HG03108 (cell line): Measurements from ENCODE around the gene DCAF4.
"Not testable (repeated sequence)": the region's sequence is repeated elsewhere in the genome, so short reads cannot be mapped to it uniquely, and the experiment has no call there.

Experiments used
- ATAC-seq: cut with Tn5 transposase; IDR thresholded peaks from one replicate; pipeline ENCODE4 v1.9.1; 2021; ENCODE audit warnings: moderate library complexity; ENCODE audit not compliant: unreplicated experiment

DCAF4 gene

GRCh38 chr14:72929316-72930080 lies 3.2 kb downstream of the DCAF4 start:
- no peak for ATAC-seq

GRCh38 chr14:72932893-72933292 lies 6.6 kb downstream of the DCAF4 start:
- ATAC-seq, result no peak

GRCh38 chr14:72939630-72940029 lies 13.4 kb downstream of the DCAF4 start:
- no peak for ATAC-seq

DNA sequence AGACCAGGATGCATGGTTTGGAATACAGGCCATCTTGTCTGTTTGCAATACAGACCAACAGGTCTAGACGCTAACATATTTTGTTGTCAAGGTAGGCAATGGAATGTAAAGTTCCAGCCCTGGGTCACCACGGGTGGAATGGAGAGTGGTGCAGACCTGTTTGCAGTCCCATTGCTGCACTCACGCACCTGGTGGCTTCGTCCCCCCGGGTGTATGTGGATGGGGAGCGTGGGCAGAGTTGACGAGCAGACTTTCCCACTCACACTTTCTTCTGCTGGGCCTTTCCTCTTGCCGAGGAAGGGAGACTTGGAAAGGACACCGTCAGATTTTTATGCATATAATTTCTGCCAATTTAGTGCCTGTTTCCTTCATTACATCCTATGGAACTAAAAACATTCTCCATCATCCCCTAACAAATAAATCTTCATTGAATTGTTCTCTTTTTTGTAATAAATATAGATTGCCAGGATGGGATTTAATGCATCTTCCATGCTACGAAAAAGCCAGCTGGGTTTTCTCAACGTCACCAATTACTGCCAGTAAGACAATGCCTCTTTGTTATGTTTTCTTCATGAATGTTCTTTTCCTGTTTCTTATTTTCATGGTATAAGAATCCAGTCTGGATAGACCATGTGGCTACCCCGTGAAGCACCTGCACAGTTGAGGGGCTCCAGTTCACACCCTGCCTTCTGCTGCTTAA lies 15.2 kb downstream of the DCAF4 start:
- ATAC-seq, result no peak

GRCh38 chr14:72942934-72943333 lies 16.7 kb downstream of the DCAF4 start:
- no peak for ATAC-seq

DNA sequence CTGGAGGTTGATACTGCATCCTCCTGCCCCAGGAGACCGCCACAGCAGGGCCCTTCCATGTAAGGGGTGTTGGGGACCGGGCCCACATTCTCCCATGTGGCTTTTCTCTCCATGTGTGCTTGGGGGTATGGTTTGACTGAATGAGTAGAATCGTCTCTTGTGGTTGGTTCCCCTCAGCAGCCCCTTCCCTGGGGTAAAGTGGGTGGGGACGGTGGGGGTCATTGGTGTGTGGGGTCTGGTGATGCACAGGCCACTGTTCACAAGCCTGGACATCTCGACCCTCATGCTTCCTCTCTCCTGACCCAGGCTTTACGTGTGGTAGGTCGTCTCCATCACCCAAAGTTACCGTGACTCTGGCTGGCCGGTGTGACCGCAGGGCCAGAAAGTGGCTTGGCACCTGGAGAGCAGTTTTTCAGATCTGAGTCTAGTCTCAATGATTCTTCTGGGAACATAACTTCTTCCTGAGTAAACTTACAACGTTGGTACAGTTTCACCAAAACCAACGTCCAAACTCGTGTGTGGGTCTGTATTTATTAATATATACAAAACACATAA lies 17.7 kb downstream of the DCAF4 start:
- no peak for ATAC-seq

GRCh38 chr14:72945356-72946027 lies 19.2 kb downstream of the DCAF4 start:
- ATAC-seq, result no peak

DNA sequence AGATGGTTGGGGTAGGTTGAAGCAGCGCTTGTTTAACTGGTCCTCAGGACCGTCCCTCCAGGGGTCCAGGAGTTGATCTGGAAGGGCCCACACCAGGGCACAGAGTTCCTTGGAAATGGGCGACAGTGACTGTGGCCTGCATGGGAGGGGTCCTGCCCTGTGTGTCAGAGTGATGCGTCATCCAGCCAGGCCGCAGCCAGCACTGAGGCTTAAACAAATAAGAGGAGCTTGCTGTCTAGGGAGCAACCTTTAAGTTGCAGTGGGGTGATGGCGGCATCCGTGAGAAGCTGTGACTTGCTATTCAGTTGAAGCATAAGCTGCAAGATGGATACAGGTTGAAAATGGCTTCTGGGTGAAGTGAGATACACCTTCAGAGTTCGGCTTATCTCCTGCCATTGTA lies 20.2 kb downstream of the DCAF4 start:
- ATAC-seq, result no peak

GRCh38 chr14:72947366-72948160 lies 21.3 kb downstream of the DCAF4 start:
- ATAC-seq, result no peak

DNA sequence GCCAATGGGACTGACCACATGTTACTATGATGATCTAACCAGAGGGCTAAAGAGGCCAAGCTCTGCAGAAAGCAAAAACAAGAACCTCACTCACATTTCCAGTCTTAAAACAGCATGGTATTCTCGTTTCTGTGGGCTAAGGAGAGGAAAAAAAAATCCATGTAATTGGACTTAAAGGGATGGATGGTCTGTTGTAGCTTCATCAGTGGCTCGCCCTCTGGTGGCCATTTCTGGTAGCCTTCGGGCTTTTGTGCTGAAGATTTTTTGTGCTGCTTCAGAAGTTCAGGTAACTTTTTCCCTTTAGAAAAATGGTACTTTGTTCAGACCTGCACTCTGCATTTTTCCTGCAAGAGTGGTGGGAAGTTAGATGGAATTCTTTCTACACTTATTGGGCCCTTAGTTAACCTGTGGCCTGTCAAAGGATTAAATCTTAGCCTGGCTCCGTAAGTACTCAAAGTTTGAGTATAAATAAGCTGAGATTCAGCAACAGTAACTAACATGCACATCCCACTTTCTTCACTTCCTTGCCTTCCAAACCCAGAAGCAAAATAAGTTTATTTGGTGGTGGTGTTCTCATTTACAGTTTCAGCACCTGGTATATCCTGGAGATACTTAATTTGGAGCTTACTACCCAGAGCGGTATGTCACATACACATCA lies 22.3 kb downstream of the DCAF4 start:
- no peak for ATAC-seq

DNA sequence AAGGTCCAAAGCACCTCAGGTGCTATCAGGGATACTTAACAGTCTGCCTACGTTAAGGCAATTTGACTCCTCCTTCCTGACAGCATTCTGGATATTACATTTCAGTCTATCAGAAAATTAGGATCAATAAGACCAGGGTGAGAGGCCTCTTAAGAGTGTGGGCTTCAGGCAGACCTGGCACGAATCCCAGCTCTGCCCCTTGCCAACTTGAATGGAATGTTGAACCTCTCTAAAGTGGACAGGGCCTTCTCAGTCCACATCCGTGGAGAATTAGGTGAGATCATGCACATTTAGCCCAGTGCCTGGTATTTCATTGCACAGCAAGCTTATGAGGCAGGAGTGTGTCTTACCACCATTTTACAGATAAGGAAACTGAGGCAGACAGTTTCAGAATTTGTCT lies 25.9 kb downstream of the DCAF4 start:
- ATAC-seq, result no peak

DNA sequence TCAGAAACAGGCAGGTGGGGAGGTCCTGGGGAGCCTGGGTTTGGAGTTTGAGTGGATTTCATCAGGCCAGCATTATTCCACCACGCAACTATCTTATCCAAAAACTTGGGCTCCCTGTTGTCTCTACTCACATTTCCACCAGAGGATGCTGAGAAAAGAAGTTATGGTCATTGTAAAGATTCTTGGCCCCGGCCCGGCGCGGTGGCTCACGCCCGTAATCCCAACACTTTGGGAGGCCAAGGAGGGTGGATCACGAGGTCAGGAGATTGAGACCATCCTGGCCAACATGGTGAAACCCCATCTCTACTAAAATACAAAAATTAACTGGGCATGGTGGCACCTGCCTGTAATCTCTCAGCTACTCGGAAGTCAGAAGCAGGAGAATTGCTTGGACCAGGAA lies 30.5 kb downstream of the DCAF4 start:
- not testable (repeated sequence) for ATAC-seq

GRCh38 chr14:72957213-72957612 lies 30.9 kb downstream of the DCAF4 start:
- ATAC-seq, result no peak

DNA sequence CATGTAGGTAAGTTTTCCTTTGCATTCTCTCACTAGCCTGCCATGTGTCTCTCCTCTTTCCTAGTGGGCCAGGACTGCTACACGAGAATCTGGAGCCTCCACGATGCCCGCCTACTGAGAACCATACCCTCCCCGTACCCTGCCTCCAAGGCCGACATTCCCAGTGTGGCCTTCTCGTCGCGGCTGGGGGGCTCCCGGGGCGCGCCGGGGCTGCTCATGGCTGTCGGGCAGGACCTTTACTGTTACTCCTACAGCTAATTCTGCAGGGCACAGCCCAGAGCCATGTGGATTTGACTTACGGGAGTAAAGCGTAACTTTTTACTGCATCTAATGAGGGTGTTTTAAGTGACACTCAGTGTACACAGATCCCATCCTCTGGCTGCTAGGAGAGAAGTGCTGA lies 32.3 kb downstream of the DCAF4 start:
- no peak for ATAC-seq

DNA sequence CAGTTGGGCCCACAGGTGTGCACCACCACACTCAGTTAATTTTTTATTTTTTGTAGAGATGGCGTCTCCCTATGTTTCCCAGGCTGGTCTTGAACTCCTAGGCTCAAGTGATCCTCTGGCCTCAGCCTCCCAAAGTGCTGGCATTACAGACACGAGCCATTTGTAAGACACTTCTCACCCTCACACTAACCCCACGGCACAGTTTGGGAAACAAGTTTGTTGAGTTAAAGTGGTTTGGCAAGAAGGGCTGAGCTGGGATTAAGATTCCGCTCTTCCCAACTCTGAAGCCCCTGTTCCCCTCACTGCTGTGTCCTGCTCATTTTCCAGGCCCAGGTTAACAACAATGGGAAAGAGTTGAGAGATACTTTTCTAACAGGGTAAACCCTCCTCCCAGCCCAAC lies 34.8 kb downstream of the DCAF4 start:
- not testable (repeated sequence) for ATAC-seq

- no peak for ATAC-seq
Measured at GRCh38 chr14:72961579-72962335, 35.5 kb downstream of the DCAF4 start.

DNA sequence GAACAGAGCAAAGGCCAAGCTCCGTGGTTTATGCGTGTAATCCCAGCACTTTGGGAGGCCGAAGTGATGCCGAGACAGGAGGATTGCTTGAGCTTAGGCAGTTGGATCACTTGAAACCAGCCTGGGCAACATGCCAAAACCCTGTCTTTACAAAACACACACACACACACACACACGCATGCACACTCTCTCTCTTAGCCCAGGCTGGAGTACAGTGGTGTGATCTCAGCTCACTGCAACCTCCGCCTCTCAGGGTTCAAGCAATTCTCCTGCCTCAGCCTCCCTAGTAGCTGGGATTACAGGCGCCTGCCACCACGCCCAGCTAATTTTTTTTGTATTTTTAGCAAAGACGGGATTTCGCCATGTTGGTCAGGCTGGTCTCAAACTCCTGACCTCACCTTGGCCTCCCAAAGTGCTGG lies 36.1 kb downstream of the DCAF4 start:
- not testable (repeated sequence) for ATAC-seq

DNA sequence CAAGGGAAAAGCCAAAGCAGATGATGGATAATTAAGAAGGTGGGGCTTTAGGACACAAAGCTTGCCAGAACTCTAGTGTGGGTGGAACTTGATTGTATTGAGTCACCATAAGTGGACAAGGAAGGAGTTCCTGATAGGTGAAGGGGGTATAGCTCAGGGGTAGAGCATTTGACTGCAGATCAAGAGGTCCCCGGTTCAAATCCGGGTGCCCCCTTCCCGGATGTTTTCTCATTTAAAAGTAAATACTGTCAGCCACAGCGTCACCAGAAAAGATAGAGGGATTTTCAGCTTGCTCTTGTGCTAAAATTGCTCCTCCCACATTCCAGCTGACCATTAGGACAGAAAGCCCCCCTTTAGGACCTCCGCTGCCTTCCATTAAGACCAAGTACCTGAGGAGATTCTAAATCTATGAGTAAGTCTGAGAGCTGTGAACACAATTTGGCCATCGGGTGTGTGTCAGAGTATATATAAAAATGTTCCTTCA lies 36.6 kb downstream of the DCAF4 start:
- no peak for ATAC-seq

DNA sequence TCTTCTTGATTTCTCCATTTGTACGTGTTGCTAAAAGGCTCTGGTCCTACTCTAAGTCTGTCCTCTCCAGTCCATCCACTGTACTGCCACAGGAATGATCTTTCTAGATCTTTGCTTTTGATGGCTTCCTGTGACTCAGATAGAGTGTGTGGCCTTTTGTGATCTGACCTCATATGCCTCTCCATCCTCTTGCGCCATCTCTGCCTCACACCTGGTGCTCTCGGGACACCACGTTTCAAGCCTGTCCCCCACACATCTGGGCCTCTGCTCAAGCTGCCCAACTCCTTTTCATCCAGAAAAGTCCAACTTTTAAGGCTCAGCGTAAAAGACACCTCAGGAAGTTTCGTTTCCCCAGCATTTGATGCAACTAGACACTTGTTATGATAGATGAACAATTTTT lies 39.0 kb downstream of the DCAF4 start:
- no peak for ATAC-seq
